Smooth muscle cell (in vitro differentiated cells): ENCODE data around the gene PPP1R7. TPM values are rescaled to one million over a fixed set of nuclear protein-coding genes. Genes with fewer than 3 reads are reported as not detected.

Source experiments
- DNase-seq: peaks from one replicate; lab custom pipeline; 2025; ENCODE audit not compliant: unreplicated experiment; lab: John Stamatoyannopoulos, UW
- H2AFZ ChIP-seq: fragments of 200-600 bp; sonication (generic); 2 replicates; pipeline ENCODE4 v1.6.0; 2016; ENCODE audit warnings: antibody characterized with exemption, low read depth, mild to moderate bottlenecking
- H3F3A ChIP-seq: fragments of 200-600 bp; sonication (generic); 2 replicates; pipeline ENCODE4 v1.6.0; 2017; ENCODE audit warnings: antibody characterized with exemption, low read depth
- H3K27ac ChIP-seq: fragments of 200-600 bp; sonication (generic); 2 replicates; pipeline ENCODE4 v1.5.1; 2016; ENCODE audit warnings: low read depth, mild to moderate bottlenecking
- H3K27me3 ChIP-seq: fragments of 200-600 bp; sonication (generic); 2 replicates; pipeline ENCODE4 v1.6.1; 2016; ENCODE audit warnings: low read depth, mild to moderate bottlenecking
- H3K36me3 ChIP-seq: fragments of 200-600 bp; sonication (generic); 2 replicates; pipeline ENCODE4 v1.5.1; 2016; ENCODE audit warnings: low read depth
- H3K4me1 ChIP-seq: fragments of 200-600 bp; sonication (generic); 2 replicates; pipeline ENCODE4 v1.5.1; 2016; ENCODE audit warnings: low read depth
- H3K4me2 ChIP-seq: fragments of 200-600 bp; sonication (generic); 2 replicates; pipeline ENCODE4 v1.6.0; 2016; ENCODE audit warnings: mild to moderate bottlenecking
- H3K4me3 ChIP-seq: fragments of 200-600 bp; sonication (generic); 2 replicates; pipeline ENCODE4 v1.5.1; 2016; ENCODE audit warnings: mild to moderate bottlenecking
- H3K79me2 ChIP-seq: fragments of 200-600 bp; sonication (generic); 2 replicates; pipeline ENCODE4 v1.6.0; 2016; ENCODE audit warnings: low read depth, mild to moderate bottlenecking
- H3K9ac ChIP-seq: fragments of 200-600 bp; sonication (generic); 2 replicates; pipeline ENCODE4 v1.6.0; 2016; ENCODE audit warnings: low read depth
- H3K9me3 ChIP-seq: fragments of 200-600 bp; sonication (generic); replicated peaks from 2 replicates; pipeline ENCODE4 v1.5.1; 2016; ENCODE audit warnings: low read depth
- H4K20me1 ChIP-seq: fragments of 200-600 bp; sonication (generic); 2 replicates; pipeline ENCODE4 v1.6.0; 2016; ENCODE audit warnings: low read depth
- CTCF ChIP-seq: fragments of 200-600 bp; sonication (generic); IDR thresholded peaks from 2 replicates; pipeline ENCODE4 v1.5.1; 2017; ENCODE audit warnings: borderline replicate concordance, mild to moderate bottlenecking, antibody characterized with exemption; ENCODE audit not compliant: insufficient read depth, poor library complexity, severe bottlenecking
- WGBS: methylation state at CpG from one replicate; pipeline ENCODE4 v1.1.7; 2016; ENCODE audit warnings: low lambda C conversion rate; 5-methylcytosine and 5-hydroxymethylcytosine counted together
- polyA plus RNA-seq: library from polyadenylated mRNA; unstranded; fragments of >200 nt; fragmentation: Nextera tagmentation; extraction: Ambion mirVana; gene quantifications from 2 replicates; pipeline ENCODE4 v1.2.1, GENCODE V29; 2016
- total RNA-seq: library from RNA; depleted of rRNA; stranded (reverse); fragments of >200 nt; gene quantifications from 2 replicates; pipeline ENCODE4 v1.2.3, GENCODE V29; 2014

Gene PPP1R7
- total and polyA plus RNA-seq, 2 experiments from 2014 or later: 54.3 to 74.9 TPM

GRCh38 chr2:241115361-241115760, 34.9 kb upstream of the PPP1R7 start:
- no peak overlapping the region for H3K9ac ChIP-seq
- 95% methylated on average over 8 of the region's 8 CpGs for WGBS
- no peak for DNase-seq
- no peak overlapping the region for H3K27ac ChIP-seq
- no peaks in the 10 kb centered on the region for H3K36me3 ChIP-seq
- no peaks in the 10 kb centered on the region for H3K4me1 ChIP-seq
- H2AFZ ChIP-seq: no peak overlapping the region
- H3K79me2 ChIP-seq: no peaks in the 10 kb centered on the region
- H3K4me3 ChIP-seq: no peak overlapping the region
- H4K20me1 ChIP-seq: no peaks in the 10 kb centered on the region
- no peaks in the 10 kb centered on the region for H3K27me3 ChIP-seq
- no peaks in the 10 kb centered on the region for H3K9me3 ChIP-seq
- H3K4me2 ChIP-seq: no peak overlapping the region
- no peak for TF ChIP-seq CTCF
- H3F3A ChIP-seq: no peaks in the 10 kb centered on the region

GRCh38 chr2:241116606-241117560, 33.4 kb upstream of the PPP1R7 start:
- Histone ChIP-seq H3K4me1 (no peaks in the 10 kb centered on the region), H4K20me1 (no peaks in the 10 kb centered on the region), H3K4me3 (no peak overlapping the region), H3K79me2 (no peaks in the 10 kb centered on the region), H3K27ac (no peak overlapping the region), H3K36me3 (no peaks in the 10 kb centered on the region), H3K4me2 (no peak overlapping the region), H3K9ac (no peak overlapping the region), H3F3A (no peaks in the 10 kb centered on the region), H3K27me3 (no peaks in the 10 kb centered on the region), H3K9me3 (no peaks in the 10 kb centered on the region), H2AFZ (no peak overlapping the region)
- no peak for TF ChIP-seq CTCF
- no peak for DNase-seq
- 95% methylated on average over 27 of the region's 32 CpGs for WGBS

GRCh38 chr2:241118737-241119505, 31.3 kb upstream of the PPP1R7 start:
- Histone ChIP-seq H4K20me1 (no peaks in the 10 kb centered on the region), H3K79me2 (no peaks in the 10 kb centered on the region), H3K27me3 (no peaks in the 10 kb centered on the region), H3K4me3 (no peak overlapping the region), H3K4me2 (no peak overlapping the region), H3K9ac (no peak overlapping the region), H3K4me1 (no peaks in the 10 kb centered on the region), H3F3A (no peaks in the 10 kb centered on the region), H2AFZ (no peak overlapping the region), H3K27ac (no peak overlapping the region), H3K36me3 (no peaks in the 10 kb centered on the region), H3K9me3 (no peaks in the 10 kb centered on the region)
- TF ChIP-seq CTCF: no peak
- WGBS: 95% methylated on average over 24 of the region's 24 CpGs
- DNase-seq: no peak
